CD4-positive, alpha-beta T cell treated with Interferon gamma for 1 hour (primary cell): ENCODE measurements around the gene SEMA3G.

Experiments used
- DNase-seq: peaks from one replicate; pipeline ENCODE4 v3.0.0-alpha.2; 2020

The SEMA3G gene

GRCh38 chr3:52438579-52439425 is 6.1 kb downstream of the SEMA3G start:
- no peak for DNase-seq

- no peak for DNase-seq
Measured at GRCh38 chr3:52438104-52438376, 6.9 kb downstream of the SEMA3G start.

- DNase-seq, result no peak
Measured at GRCh38 chr3:52437326-52438103, 7.4 kb downstream of the SEMA3G start.

- DNase-seq, result no peak
Measured at GRCh38 chr3:52436500-52437149, 8.3 kb downstream of the SEMA3G start.

GRCh38 chr3:52435246-52436101 is 9.4 kb downstream of the SEMA3G start:
- DNase-seq, result no peak

GRCh38 chr3:52434491-52435115 is 10.3 kb downstream of the SEMA3G start:
- no peak for DNase-seq

- DNase-seq, result no peak
Measured at GRCh38 chr3:52433996-52434479, 10.9 kb downstream of the SEMA3G start.

- DNase-seq, result no peak
Measured at GRCh38 chr3:52433328-52433995, 11.4 kb downstream of the SEMA3G start.

GRCh38 chr3:52432691-52433141 is 12.2 kb downstream of the SEMA3G start:
- DNase-seq, result no peak

- DNase-seq, result no peak
Measured at GRCh38 chr3:52432225-52432624, 12.7 kb downstream of the SEMA3G start.

- DNase-seq, result no peak
Measured at GRCh38 chr3:52431459-52432223, 13.3 kb downstream of the SEMA3G start.

GRCh38 chr3:52430416-52430810 is 14.5 kb downstream of the SEMA3G start:
- DNase-seq, result no peak

- DNase-seq, result no peak
Measured at GRCh38 chr3:52429779-52430415, 15.0 kb downstream of the SEMA3G start.

- DNase-seq, result no peak
Measured at GRCh38 chr3:52429031-52429430, 15.9 kb downstream of the SEMA3G start.

- no peak for DNase-seq
Measured at GRCh38 chr3:52428151-52429005, 16.5 kb downstream of the SEMA3G start.

- no peak for DNase-seq
Measured at GRCh38 chr3:52423173-52423572, 21.7 kb downstream of the SEMA3G start.

GRCh38 chr3:52422669-52423068 is 22.2 kb downstream of the SEMA3G start:
- DNase-seq, result no peak

GRCh38 chr3:52420388-52420787 is 24.5 kb downstream of the SEMA3G start:
- DNase-seq, result no peak

- no peak for DNase-seq
Measured at GRCh38 chr3:52415800-52416199, 29.1 kb downstream of the SEMA3G start.
